C4-2B (cell line): ENCODE results near the gene FGFR1OP2.

ENCODE experiments used
- CTCF ChIP-seq: fragments of 450-650 bp; conservative IDR thresholded peaks from 2 replicates; pipeline ENCODE4 v1.5.1; 2017; ENCODE audit warnings: mild to moderate bottlenecking
- ZFX ChIP-seq: fragments of 450-650 bp; IDR thresholded peaks from 2 replicates; pipeline ENCODE4 v1.6.1; 2017

- no peak for TF ChIP-seq CTCF
- no peak for TF ChIP-seq ZFX
Measured at GRCh38 chr12:26896913-26897312, 41.4 kb upstream of the FGFR1OP2 start.
